ENCODE measurements around the gene KDM2B. TPM values are rescaled to one million over a fixed set of nuclear protein-coding genes. Genes with fewer than 3 reads are reported as not detected.
A peak's percentile ranks its signal among the peaks of the same experiment; 100 is the strongest.

KDM2B gene
- total and polyA plus RNA-seq, 2 donors (not counting 3 experiments of a cell fraction or from before 2014, with no cell fraction given), result 26.8 to 37.3 TPM

DNA sequence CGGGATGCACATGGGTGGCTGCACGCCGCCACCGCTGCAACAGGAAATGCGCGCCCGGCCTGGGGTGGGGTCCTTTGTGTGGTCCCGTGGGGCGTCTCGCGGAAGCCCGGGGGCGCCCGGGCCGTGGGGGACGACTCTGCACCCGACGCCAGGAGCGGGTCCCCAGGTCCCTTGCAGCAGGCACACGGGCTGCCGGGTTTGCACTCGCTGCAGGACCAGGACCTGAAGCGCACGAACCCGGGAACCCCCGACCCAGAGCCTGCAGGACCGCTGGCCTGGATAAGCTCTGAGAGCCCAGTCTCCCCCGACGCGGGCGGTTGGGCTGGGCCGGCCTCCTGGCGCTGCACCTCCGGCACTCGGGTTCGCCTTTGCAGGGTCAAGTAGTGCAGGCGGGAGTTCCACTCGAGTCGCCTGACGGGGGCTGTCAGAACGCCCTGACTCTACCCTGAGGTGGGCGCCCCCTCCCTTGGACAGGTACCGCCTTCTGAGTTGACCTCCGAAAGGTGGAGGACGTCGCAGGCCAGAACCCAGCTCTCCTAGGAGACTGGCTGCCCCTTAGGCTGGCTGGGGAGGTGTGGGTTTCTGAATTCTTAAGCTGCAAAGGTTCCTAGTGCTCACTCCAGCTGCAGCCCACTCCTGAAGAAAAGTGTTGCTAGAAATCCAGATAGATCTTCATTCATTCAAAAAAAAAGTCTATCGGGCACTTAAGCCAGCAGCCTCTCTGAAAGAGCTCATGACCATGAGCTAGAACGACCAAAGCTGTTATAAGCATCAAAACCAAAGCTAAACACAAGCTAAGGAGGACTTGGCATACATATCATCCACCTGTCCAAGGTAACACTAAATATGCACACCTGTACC, 113.0 kb downstream of the KDM2B start:
- CTCF ChIA-PET, result interaction anchor here (0.9 to 1.7 kb wide), 4 partner anchors 9 to 25 kb away, joined by 4 to 10 read pairs (median 5); no protein-coding TSS in a partner anchor

DNA sequence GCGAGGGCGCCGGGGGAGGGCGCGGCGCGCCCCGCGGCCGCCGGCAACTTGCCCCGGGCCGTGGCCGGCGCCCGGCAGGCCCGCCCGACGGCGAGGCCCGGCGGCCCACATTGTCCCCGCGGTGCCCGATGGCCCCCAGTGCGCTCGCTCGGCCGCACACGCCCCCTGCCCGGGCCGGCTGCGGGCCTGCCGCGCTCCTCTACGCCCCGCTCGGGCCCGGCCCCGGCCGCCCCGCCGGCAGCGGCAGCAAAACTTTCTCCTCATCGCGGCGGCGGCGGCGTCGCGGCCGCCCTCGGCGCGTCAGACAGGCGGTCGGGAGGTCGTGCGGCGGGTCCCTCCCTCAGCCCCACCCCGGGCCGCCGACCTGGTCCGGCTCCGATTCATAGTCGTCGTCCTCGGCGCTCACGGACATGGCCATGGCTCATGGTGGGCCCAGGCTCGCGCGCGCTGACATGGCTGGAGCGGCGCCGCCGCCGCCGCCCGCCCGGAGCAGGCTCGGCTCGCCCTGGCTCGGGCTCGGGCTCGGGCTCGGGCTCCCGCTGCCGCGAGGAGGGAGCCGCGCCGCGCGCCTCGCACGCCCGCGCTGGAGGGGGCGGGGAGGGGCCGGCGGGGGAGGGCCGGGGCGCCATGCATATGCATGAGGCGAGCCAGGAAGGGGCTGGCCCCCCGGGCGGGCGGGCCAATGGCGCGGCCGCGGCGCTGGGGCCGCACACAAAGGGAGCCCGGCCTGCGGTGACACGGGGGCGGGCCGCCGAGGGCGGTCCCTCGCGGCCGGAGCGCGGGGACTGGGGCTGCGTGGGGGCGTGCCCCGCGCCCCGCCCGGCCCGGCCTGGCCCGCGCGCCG, 113.8 kb downstream of the KDM2B start:
- POLR2A ChIA-PET, result no interaction called here
- Histone ChIP-seq H3K9ac (replicated peaks; ENCODE audit: extremely low read depth, insufficient read depth, low read length) (peak overlapping the region; percentile 63), H3K4me3 (replicated peaks in 1 of 3; ENCODE audit: insufficient read depth in 1 of 3, low read depth in 1 of 3, low read length in 3 of 3) (peak overlapping the region; percentile 6 to 65 (median 46)), H3K9me3 (replicated peaks; ENCODE audit: control insufficient read depth, insufficient read depth, low read length) (no peaks in the 10 kb centered on the region), H2AFZ (ENCODE audit: low read depth, low read length) (peak overlapping the region; percentile 52), H3K4me2 (ENCODE audit: insufficient read depth, low read length) (peak overlapping the region; percentile 68), H3K4me1 (ENCODE audit: control insufficient read depth, extremely low read depth, insufficient read depth, low read length) (peaks cover 10% of the 10 kb centered on the region), H3K79me2 (ENCODE audit: control insufficient read depth, insufficient read depth, low read length) (peaks cover 30% of the 10 kb centered on the region), H3K36me3 (ENCODE audit: control insufficient read depth in 2 of 2, extremely low read depth in 1 of 2, insufficient read depth in 2 of 2, low read length in 2 of 2) (no peaks in the 10 kb centered on the region), H3K9me1 (replicated peaks; ENCODE audit: control insufficient read depth, extremely low read depth, insufficient read depth, low read length) (no peaks in the 10 kb centered on the region), H3K27ac (ENCODE audit: insufficient read depth, low read depth, low read length) (peak overlapping the region; percentile 53), H4K20me1 (replicated peaks; ENCODE audit: control insufficient read depth, extremely low read depth, insufficient read depth, low read length) (no peaks in the 10 kb centered on the region), H3K27me3 (ENCODE audit: control insufficient read depth in 2 of 2, insufficient read depth in 2 of 2, low read length in 2 of 2) (no peaks in the 10 kb centered on the region)
- FAIRE-seq (peak; percentile 88), DNase-seq (ENCODE audit: low read depth, low spot score) (peak; percentile 87)
- intact Hi-C loops (cut with micrococcal nuclease) (loop anchor here (2.0 kb wide), 1 partner anchor 66 kb away; the partner anchor contains the start of gene RNF34), dilution Hi-C loops (cut with MboI; ENCODE audit: extremely low pct_ligation_motif_present, low sequenced_read_pairs) (no loop called here)
- CTCF ChIA-PET, result interaction anchor here (1.4 to 1.7 kb wide), 3 partner anchors 10 to 24 kb away, joined by 4 to 10 read pairs (median 5); no protein-coding TSS in a partner anchor
- TF ChIP-seq POLR2A (IDR thresholded peaks at IDR 0.05; ENCODE audit: low read depth, low read length) (peak; percentile 37), JUN (IDR thresholded peaks at IDR 0.05; ENCODE audit: borderline replicate concordance, insufficient read depth, insufficient read length, low read depth) (no peak), FOS (IDR thresholded peaks at IDR 0.05; ENCODE audit: borderline replicate concordance, insufficient read depth, low read length) (no peak), POLR2AphosphoS5 (IDR thresholded peaks at IDR 0.05; ENCODE audit: insufficient read depth, low read depth, low read length) (peak; percentile 22), GATA2 (IDR thresholded peaks at IDR 0.05; ENCODE audit: insufficient read depth, insufficient read length, low read depth, low read length) (no peak)
- no TSS peak for BruUV-seq (replicated peaks)

More for the DNA sequence above, 113.0 kb downstream of the KDM2B start:
- Histone ChIP-seq H3K27ac (ENCODE audit: insufficient read depth, low read depth, low read length) (no peak overlapping the region), H3K79me2 (ENCODE audit: control insufficient read depth, insufficient read depth, low read length) (peaks cover 28% of the 10 kb centered on the region), H3K36me3 (ENCODE audit: control insufficient read depth in 2 of 2, extremely low read depth in 1 of 2, insufficient read depth in 2 of 2, low read length in 2 of 2) (no peaks in the 10 kb centered on the region), H3K9me3 (replicated peaks; ENCODE audit: control insufficient read depth, insufficient read depth, low read length) (no peaks in the 10 kb centered on the region), H3K4me3 (replicated peaks in 1 of 3; ENCODE audit: insufficient read depth in 1 of 3, low read depth in 1 of 3, low read length in 3 of 3) (peak overlapping the region; percentile 6 to 65 (median 46)), H3K27me3 (ENCODE audit: control insufficient read depth in 2 of 2, insufficient read depth in 2 of 2, low read length in 2 of 2) (no peaks in the 10 kb centered on the region), H3K9ac (replicated peaks; ENCODE audit: extremely low read depth, insufficient read depth, low read length) (no peak overlapping the region), H2AFZ (ENCODE audit: low read depth, low read length) (peak overlapping the region; percentile 18), H3K9me1 (replicated peaks; ENCODE audit: control insufficient read depth, extremely low read depth, insufficient read depth, low read length) (no peaks in the 10 kb centered on the region), H3K4me2 (ENCODE audit: insufficient read depth, low read length) (peak overlapping the region; percentile 27), H4K20me1 (replicated peaks; ENCODE audit: control insufficient read depth, extremely low read depth, insufficient read depth, low read length) (no peaks in the 10 kb centered on the region), H3K4me1 (ENCODE audit: control insufficient read depth, extremely low read depth, insufficient read depth, low read length) (peaks cover 10% of the 10 kb centered on the region)
- FAIRE-seq (peak; percentile 15), DNase-seq (ENCODE audit: low read depth, low spot score) (peak; percentile 18)
- no TSS peak for BruUV-seq (replicated peaks)
- dilution Hi-C loops (cut with MboI; ENCODE audit: extremely low pct_ligation_motif_present, low sequenced_read_pairs) (no loop called here), intact Hi-C loops (cut with micrococcal nuclease) (loop anchor here (2.0 kb wide), 1 partner anchor 67 kb away; the partner anchor contains the start of gene RNF34)
- POLR2A ChIA-PET, result no interaction called here
- TF ChIP-seq JUN (IDR thresholded peaks at IDR 0.05; ENCODE audit: borderline replicate concordance, insufficient read depth, insufficient read length, low read depth) (no peak), POLR2A (IDR thresholded peaks at IDR 0.05; ENCODE audit: low read depth, low read length) (peak; percentile 42), POLR2AphosphoS5 (IDR thresholded peaks at IDR 0.05; ENCODE audit: insufficient read depth, low read depth, low read length) (peak; percentile 3)
